WTC11 (cell line): ENCODE measurements around the gene BCL11B. TPM values are rescaled to one million over a fixed set of nuclear protein-coding genes. Genes with fewer than 3 reads are reported as not detected.

ENCODE experiments used
- ATAC-seq: fragments of 200-7000 bp; cut with Tn5 transposase; 2 replicates; pipeline ENCODE4 v1.10.0; 2021; ENCODE audit warnings: mild to moderate bottlenecking, moderate library complexity
- CTCF ChIA-PET: fragments of 300-600 bp; sonication (Branson Sonifier 250); formaldehyde crosslinking; loops from one replicate; lab custom pipeline; 2021; ENCODE audit warnings: antibody characterized with exemption; lab: Charles Lee
- POLR2A ChIA-PET: fragments of 350-600 bp; sonication (Branson Sonifier 250); formaldehyde crosslinking; loops from one replicate; lab custom pipeline; 2021; ENCODE audit warnings: antibody characterized with exemption; lab: Charles Lee
- DNase-seq: peaks from one replicate; pipeline ENCODE4 v3.0.0; 2021; ENCODE audit warnings: low spot score
- H3K27ac Mint-ChIP-seq: 2 replicates; pipeline ENCODE4 v1.8.0; 2021; ENCODE audit warnings: mixed read lengths
- H3K27me3 Mint-ChIP-seq: 2 replicates; pipeline ENCODE4 v1.8.0; 2021; ENCODE audit warnings: low read depth, mild to moderate bottlenecking, moderate library complexity, mixed read lengths
- H3K36me3 Mint-ChIP-seq: 2 replicates; pipeline ENCODE4 v1.8.0; 2021; ENCODE audit warnings: mixed read lengths
- H3K4me1 Mint-ChIP-seq: 2 replicates; pipeline ENCODE4 v1.8.0; 2022; ENCODE audit warnings: mixed read lengths
- H3K4me3 Mint-ChIP-seq: 2 replicates; pipeline ENCODE4 v1.8.0; 2021; ENCODE audit warnings: mild to moderate bottlenecking, moderate library complexity, mixed read lengths
- H3K9me3 Mint-ChIP-seq: 2 replicates; pipeline ENCODE4 v1.8.0; 2021; ENCODE audit warnings: mixed read lengths
- ATF1 ChIP-seq: sonication (generic); formaldehyde crosslinking; IDR thresholded peaks from 2 replicates; pipeline ENCODE4 v1.8.1; 2023; ENCODE audit warnings: mild to moderate bottlenecking, moderate library complexity, missing genetic modification reagents
- ATF6 ChIP-seq: sonication (generic); formaldehyde crosslinking; IDR thresholded peaks from 2 replicates; pipeline ENCODE4 v1.8.1; 2023; ENCODE audit warnings: mild to moderate bottlenecking, missing genetic modification reagents
- EMX1 ChIP-seq: fragments of 250-450 bp; sonication (Bioruptor Pico); IDR thresholded peaks from 2 replicates; pipeline ENCODE4 v1.8.0; 2021; ENCODE audit warnings: mild to moderate bottlenecking
- ESRRA ChIP-seq: sonication (generic); formaldehyde crosslinking; IDR thresholded peaks from 2 replicates; pipeline ENCODE4 v1.8.1; 2022; ENCODE audit warnings: mild to moderate bottlenecking, missing genetic modification reagents, borderline replicate concordance
- ETV6 ChIP-seq: sonication (generic); formaldehyde crosslinking; IDR thresholded peaks from 2 replicates; pipeline ENCODE4 v1.8.1; 2022; ENCODE audit warnings: mild to moderate bottlenecking, missing genetic modification reagents
- GRHL2 ChIP-seq: fragments of 250-450 bp; sonication (Bioruptor Pico); IDR thresholded peaks from 2 replicates; pipeline ENCODE4 v1.8.0; 2022; ENCODE audit warnings: mild to moderate bottlenecking, moderate library complexity; ENCODE audit not compliant: insufficient replicate concordance, severe bottlenecking
- GTF2I ChIP-seq: fragments of 250-450 bp; sonication (Bioruptor Pico); conservative IDR thresholded peaks from 2 replicates; pipeline ENCODE4 v1.4.0; 2021; ENCODE audit warnings: mild to moderate bottlenecking
- NR1H2 ChIP-seq: sonication (generic); formaldehyde crosslinking; IDR thresholded peaks from 2 replicates; pipeline ENCODE4 v1.9.0; 2021; ENCODE audit warnings: mild to moderate bottlenecking, moderate library complexity, missing genetic modification reagents
- PREB ChIP-seq: sonication (generic); formaldehyde crosslinking; IDR thresholded peaks from 2 replicates; pipeline ENCODE4 v1.8.1; 2022; ENCODE audit warnings: mild to moderate bottlenecking, missing genetic modification reagents, moderate library complexity, borderline replicate concordance
- RORB ChIP-seq: fragments of 250-450 bp; sonication (Bioruptor Pico); IDR thresholded peaks from 2 replicates; pipeline ENCODE4 v1.9.0; 2021; ENCODE audit warnings: mild to moderate bottlenecking
- SMAD3 ChIP-seq: sonication (generic); formaldehyde crosslinking; IDR thresholded peaks from 2 replicates; pipeline ENCODE4 v1.8.0; 2022; ENCODE audit warnings: missing genetic modification reagents, mild to moderate bottlenecking, borderline replicate concordance
- STAT6 ChIP-seq: sonication (generic); formaldehyde crosslinking; conservative IDR thresholded peaks from 2 replicates; pipeline ENCODE4 v1.8.1; 2023; ENCODE audit warnings: mild to moderate bottlenecking, low read depth, missing genetic modification reagents, moderate library complexity
- TEAD4 ChIP-seq: sonication (generic); formaldehyde crosslinking; IDR thresholded peaks from 2 replicates; pipeline ENCODE4 v1.8.0; 2022; ENCODE audit warnings: mild to moderate bottlenecking, missing genetic modification reagents
- ZNF121 ChIP-seq: sonication (generic); formaldehyde crosslinking; IDR thresholded peaks from 2 replicates; pipeline ENCODE4 v1.8.0; 2023; ENCODE audit warnings: missing genetic modification reagents
- ZNF263 ChIP-seq: sonication (generic); formaldehyde crosslinking; IDR thresholded peaks from 2 replicates; pipeline ENCODE4 v1.8.1; 2022; ENCODE audit warnings: low read depth, mild to moderate bottlenecking, moderate library complexity, missing genetic modification reagents
- total RNA-seq: library from RNA; stranded (reverse); gene quantifications from 3 replicates; pipeline ENCODE4 v1.2.3, GENCODE V29; 2021
- TF ChIP-seq, protein P1 (sequence below): sonication (generic); formaldehyde crosslinking; IDR thresholded peaks from 2 replicates; pipeline ENCODE4 v1.8.1; 2023; ENCODE audit warnings: mild to moderate bottlenecking, missing genetic modification reagents, moderate library complexity
- TF ChIP-seq, protein P2 (sequence below): fragments of 250-450 bp; sonication (Bioruptor Pico); conservative IDR thresholded peaks from 2 replicates; pipeline ENCODE4 v1.9.0; 2021; ENCODE audit warnings: mild to moderate bottlenecking
- TF ChIP-seq, protein P3 (sequence below): fragments of 250-450 bp; sonication (Bioruptor Pico); IDR thresholded peaks from 2 replicates; pipeline ENCODE4 v1.9.0; 2021; ENCODE audit warnings: mild to moderate bottlenecking

BCL11B gene
- total RNA-seq, 1 experiment from 2014 or later: 9.1 TPM

DNA sequence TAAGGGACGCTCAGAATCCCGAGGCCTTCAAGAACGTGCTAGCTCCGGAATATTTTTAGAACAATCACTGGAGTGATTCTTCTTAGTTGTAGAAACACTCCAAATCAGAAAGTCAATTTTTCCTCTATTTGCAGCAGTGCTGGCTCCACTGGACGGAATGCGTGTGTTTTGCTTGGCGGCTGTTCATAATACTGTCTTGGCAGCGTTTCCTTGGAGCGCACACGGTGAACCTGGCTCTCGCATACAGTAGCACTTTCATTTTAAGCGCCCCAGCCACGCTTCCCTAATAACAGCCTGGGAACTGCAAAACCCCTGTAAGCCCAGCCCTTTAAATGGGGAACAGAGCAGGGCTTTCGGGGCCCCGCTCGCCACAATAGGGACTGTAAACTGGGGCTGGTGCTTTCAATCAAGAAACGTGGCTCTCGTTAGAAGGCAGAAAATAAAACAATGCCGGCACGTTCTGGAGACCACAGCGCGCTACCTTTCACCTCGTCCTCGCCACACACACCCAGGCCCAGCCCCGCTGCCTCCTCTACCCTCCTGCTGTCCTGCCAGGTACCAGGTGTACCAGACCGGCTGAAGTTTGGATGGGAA lies 79.9 kb downstream of the BCL11B start (continued):
- TF ChIP-seq STAT6 (CRISPR knock-in tag): no peak
- TF ChIP-seq ZNF263 (CRISPR knock-in tag): no peak
- no peak for TF ChIP-seq ESRRA
- no peak for TF ChIP-seq ZNF121
- TF ChIP-seq NR1H2 (CRISPR knock-in tag): no peak
- no peak for TF ChIP-seq ATF1
- TF ChIP-seq ATF6 (CRISPR knock-in tag): no peak
- TF ChIP-seq, protein P1, sequence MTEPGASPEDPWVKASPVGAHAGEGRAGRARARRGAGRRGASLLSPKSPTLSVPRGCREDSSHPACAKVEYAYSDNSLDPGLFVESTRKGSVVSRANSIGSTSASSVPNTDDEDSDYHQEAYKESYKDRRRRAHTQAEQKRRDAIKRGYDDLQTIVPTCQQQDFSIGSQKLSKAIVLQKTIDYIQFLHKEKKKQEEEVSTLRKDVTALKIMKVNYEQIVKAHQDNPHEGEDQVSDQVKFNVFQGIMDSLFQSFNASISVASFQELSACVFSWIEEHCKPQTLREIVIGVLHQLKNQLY (CRISPR knock-in tag): no peak
- TF ChIP-seq EMX1 (CRISPR knock-in tag): no peak
- TF ChIP-seq TEAD4 (CRISPR knock-in tag): no peak
- TF ChIP-seq ETV6 (CRISPR knock-in tag): no peak
- TF ChIP-seq, protein P2, sequence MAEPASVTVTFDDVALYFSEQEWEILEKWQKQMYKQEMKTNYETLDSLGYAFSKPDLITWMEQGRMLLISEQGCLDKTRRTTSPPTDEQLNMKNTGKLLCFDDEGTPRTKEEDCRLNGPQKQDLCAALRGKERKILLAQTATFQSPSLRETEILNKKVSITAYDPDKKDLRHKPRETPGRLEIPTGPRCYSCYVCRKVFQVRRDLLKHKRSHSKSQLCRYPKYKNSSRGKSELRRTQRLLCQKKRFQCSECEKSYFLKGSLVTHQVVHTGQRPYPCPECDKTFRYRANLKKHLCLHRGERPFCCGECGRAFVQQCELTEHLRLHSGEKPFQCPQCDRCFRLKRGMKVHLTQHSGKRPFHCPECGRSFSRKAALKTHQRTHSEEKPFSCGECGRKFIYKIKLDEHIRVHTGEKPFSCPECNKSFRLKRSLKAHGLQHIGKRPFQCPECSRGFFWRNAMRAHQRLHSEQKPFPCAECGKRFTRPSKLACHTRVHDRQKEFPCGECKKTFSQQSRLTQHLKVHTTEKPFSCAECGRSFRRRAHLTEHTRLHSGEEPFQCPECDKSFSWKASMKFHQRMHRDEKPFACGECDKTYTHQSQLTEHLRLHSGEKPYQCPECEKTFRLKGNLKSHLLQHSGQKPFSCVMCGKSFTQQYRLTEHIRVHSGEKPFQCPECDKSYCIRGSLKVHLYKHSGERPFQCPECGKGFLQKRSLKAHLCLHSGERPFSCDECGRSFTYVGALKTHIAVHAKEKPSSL (CRISPR knock-in tag): no peak
- TF ChIP-seq PREB: no peak

- ChIA-PET CTCF (interaction anchor here (0.6 to 1.7 kb wide), 5 partner anchors 8 to 109 kb away, joined by 3 to 6 read pairs (median 4); no protein-coding TSS in a partner anchor), POLR2A (no interaction called here)
- no peak for ATAC-seq
- Mint-ChIP-seq H3K27me3 (no peaks in the 10 kb centered on the region), H3K4me3 (no peak overlapping the region), H3K4me1 (peaks cover 60% of the 10 kb centered on the region)
- TF ChIP-seq GRHL2 (CRISPR knock-in tag) (no peak), ETV6 (CRISPR knock-in tag) (no peak), RORB (CRISPR knock-in tag) (no peak), GTF2I (CRISPR knock-in tag) (no peak), SMAD3 (CRISPR knock-in tag) (no peak)
- TF ChIP-seq, protein P3, sequence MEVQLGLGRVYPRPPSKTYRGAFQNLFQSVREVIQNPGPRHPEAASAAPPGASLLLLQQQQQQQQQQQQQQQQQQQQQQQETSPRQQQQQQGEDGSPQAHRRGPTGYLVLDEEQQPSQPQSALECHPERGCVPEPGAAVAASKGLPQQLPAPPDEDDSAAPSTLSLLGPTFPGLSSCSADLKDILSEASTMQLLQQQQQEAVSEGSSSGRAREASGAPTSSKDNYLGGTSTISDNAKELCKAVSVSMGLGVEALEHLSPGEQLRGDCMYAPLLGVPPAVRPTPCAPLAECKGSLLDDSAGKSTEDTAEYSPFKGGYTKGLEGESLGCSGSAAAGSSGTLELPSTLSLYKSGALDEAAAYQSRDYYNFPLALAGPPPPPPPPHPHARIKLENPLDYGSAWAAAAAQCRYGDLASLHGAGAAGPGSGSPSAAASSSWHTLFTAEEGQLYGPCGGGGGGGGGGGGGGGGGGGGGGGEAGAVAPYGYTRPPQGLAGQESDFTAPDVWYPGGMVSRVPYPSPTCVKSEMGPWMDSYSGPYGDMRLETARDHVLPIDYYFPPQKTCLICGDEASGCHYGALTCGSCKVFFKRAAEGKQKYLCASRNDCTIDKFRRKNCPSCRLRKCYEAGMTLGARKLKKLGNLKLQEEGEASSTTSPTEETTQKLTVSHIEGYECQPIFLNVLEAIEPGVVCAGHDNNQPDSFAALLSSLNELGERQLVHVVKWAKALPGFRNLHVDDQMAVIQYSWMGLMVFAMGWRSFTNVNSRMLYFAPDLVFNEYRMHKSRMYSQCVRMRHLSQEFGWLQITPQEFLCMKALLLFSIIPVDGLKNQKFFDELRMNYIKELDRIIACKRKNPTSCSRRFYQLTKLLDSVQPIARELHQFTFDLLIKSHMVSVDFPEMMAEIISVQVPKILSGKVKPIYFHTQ (CRISPR knock-in tag): no peak
- TF ChIP-seq, all 79 proteins: peak for 0
- Mint-ChIP-seq H3K36me3 (no peaks in the 10 kb centered on the region), H3K9me3 (no peaks in the 10 kb centered on the region), H3K27ac (peak overlapping the region; percentile 79)
- no peak for DNase-seq
These were observed 80.5 kb downstream of the BCL11B start for GRCh38 chr14:99191395-99192027.
